ENCODE results near the gene RFX2.

- TF ChIP-seq CTCF (IDR thresholded peaks at IDR 0.05; ENCODE audit: poor library complexity), result no peak
- no peak for TF ChIP-seq EZH2 (IDR thresholded peaks at IDR 0.05; ENCODE audit: borderline replicate concordance)
These were observed 90.0 kb downstream of the RFX2 start for GRCh38 chr19:6020166-6020882.
